Activated CD4-positive, alpha-beta T cell treated with anti-CD3 and anti-CD28 coated beads, Interleukin-2, amount 50 U/mL, for 48 hours (primary cell): ENCODE data around the gene RAB11B.
"Not testable (repeated sequence)": the region's sequence is repeated elsewhere in the genome, so short reads cannot be mapped to it uniquely, and the experiment has no call there.

Source experiments
- DNase-seq, 2 experiments: peaks; one replicate each; pipeline ENCODE4 v3.0.0-alpha.2; 2020

Gene RAB11B

DNA sequence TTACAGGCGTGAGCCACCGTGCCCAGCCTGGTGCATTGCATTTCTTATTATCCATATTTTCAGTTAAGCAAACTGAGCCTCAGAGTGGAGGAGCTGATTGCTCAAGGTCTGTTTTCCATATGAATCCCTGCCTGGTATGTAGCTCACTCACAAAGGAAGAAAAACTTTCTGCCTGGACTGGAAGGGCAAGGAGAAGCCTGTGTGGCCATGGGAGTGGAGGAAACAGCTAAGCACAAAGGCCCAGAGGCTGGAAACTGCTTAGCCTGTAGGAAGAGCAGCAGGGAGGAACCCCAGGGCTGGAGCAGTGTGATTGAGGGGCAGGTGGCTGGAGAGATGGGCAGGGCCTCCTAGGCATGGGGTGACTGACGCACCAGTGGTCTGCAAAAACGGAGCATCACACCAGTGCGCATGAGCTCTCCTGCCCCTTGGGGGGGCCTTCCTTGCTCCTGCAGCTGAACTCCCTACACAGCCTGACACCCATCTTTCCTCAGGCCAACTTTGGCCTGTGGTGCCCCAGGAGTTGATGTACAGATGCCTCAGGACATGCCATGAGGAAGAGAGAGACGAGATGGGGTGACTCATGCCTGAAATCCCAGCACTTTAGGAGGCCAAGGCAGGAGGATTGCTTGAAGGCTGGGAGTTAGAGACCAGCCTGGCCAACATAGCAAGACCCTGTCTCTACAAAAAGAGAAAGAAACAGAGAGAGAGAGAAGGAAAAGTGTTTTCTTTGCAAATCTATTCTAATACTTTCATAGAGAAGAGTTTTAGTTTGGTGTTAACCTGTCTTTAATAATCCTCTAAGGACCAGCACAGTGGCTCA, 51.8 kb downstream of the RAB11B start:
- no peak for DNase-seq

DNA sequence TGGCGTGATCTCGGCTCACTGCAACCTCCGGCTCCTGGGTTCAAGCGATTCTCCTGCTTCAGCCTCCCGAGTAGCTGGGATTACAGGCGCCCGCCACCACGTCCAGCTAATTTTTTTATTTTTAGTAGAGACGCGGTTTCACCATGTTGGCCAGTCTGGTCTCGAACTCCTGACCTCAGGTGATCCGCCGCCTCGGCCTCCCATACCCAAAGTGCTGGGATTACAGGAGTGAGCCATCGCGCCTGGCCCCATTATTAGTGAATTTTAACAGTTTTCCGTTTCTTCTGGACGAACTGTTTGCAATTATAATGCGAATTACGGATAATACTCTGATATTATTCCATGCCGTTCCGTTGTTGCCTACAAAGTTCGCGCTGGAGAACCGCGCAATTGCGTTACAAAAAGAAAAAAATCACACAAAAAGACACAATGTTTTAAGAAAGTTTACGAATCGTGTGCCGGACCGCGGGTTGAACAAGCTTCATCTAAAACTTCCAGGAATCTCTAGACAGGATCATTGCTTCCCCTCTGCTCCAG, 54.0 kb downstream of the RAB11B start:
- not testable (repeated sequence) for DNase-seq

DNA sequence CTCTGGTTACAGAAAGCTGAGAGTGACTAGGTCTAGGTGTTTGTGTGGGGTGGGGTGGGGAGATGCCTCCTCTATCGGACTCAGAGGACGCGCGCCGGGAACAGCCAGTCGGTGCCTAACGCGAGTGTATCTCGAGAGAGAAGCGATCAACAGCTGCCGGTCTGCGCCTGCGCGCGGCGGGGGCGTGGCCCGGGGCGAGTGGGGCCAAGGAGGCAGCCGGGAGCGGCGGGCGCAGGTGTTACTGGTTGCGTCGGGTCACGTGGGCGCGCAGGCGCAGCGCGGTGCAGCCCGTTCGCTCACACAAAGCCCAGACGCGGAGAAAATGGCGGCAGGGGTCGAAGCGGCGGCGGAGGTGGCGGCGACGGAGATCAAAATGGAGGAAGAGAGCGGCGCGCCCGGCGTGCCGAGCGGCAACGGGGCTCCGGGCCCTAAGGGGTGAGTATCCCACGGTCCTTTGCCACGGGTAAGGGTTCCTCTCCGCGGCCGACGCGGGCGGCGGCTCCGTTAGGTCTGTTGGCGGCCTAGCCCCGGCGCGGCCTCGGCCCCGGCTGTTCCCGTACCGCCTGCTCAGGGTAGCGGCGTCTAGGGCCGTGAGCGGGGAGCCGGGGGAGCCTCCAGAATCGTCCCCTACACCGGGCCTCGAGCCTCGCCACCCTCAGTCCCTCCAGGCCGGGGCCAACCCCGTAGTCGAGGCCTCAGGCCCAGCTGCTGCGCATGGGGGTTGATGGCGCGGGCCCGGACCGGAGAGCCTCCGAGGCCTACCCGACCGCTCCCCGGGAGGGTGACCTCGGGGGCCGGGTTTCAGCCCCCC, 54.7 kb downstream of the RAB11B start, which contains the start of gene HNRNPM:
Gene HNRNPM (plus strand): TSS at position 299 of the 811 bp plus-strand sequence. CDS start 24 bp downstream, at position 323.
- peak; percentile 100 for DNase-seq

- DNase-seq = peak; percentile 52 to 59
Observed at GRCh38 chr19:8445488-8446001, 55.4 kb downstream of the RAB11B start.

- DNase-seq = no peak
Observed at GRCh38 chr19:8446061-8446709, 56.0 kb downstream of the RAB11B start.

DNA sequence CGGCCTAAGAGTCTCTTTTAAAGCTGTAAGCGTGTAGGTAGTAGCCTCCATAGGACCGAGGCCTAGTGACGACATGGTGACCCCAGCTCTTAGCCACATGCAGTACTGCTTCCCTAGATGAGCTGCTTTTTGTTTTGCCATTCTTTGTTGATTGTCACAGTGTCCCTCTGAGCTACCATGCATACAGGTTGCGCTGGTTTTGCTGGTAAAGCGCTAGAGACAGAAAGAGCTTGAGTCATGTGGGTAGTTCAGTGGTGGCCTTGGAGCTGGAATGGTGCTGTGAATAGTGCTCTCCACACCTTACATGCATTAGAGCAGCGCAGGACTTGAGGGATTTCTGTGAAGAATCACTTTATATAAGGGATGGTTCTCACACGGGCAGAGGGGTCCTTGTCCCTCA, 59.7 kb downstream of the RAB11B start:
- DNase-seq = peak in 1 of 2 experiments; percentile 5

- no peak for DNase-seq
Observed at GRCh38 chr19:8451377-8451776, 61.2 kb downstream of the RAB11B start.

DNA sequence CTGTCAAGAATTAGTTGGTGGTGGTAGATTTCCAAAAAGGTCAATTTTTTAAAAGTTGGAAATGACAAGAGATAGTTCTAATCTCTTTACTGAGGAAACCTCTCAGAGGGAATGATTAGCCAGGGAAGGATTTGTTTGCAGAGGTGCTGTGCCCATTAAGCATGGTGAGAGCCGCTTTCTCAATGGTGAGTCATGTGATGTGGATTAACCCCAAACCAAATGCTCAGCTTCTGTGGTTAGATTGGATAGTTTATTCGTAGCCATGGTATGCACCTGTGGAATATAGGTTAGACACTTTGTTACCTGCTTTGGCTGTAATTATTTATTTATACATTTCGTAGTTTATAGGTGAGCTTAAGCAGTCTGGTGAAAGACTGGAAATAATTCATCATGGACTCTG, 61.7 kb downstream of the RAB11B start:
- DNase-seq = no peak

DNA sequence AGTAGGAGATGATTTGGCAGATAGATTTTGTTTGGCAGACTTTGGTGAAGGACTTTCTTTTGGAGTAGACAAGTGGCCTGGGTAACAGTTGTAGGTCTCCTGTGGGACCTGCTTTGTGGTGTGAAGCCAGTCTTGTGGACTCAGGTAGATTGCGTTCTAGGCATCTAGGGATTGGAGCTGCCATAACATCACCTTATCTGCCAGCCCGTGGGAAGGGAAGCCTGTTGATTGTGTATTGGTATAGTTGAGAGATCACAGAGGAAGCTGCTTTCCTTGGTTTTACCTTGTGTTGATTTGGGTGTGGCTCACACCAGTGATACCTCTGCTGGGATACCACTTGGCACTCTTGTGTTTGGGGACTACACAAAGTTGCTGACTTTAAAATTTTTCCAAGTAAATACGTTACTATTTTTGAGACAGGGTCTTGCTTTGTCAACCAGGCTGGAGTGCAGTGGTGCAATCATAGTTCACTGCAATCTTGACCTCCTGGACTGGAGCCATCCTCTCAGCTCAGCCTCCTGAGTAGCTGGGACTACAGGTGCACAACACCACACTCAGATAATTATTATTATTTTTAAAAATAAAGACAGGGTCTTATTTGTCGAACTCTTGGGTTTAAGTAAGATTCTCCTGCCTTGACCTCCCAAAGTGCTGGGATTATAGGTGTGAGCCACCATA, 62.4 kb downstream of the RAB11B start:
- no peak for DNase-seq

DNA sequence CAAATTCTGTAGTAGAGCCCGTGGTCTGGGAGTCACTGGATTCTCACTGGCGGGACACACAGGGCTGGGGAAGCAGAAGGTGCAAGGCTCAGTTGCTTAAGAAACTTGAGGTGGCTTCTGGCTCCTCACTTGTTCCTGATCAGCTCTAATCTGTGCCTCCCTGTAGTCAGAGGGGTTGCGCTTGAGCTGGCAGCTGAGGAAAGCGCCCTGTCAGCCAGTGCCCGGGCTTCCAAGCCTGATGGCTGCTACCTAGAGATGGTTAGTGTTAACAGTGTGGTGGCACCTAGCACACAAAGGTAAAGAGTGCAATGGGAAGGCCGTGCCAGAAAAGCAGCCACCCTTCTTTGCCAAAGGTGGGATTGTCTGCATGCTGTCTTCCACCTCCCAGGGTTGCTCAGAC, 63.5 kb downstream of the RAB11B start:
- DNase-seq = no peak
